ENCODE data around the gene CHI3L2. TPM values are rescaled to one million over a fixed set of nuclear protein-coding genes. Genes with fewer than 3 reads are reported as not detected.

Gene CHI3L2
- total RNA-seq, 2 donors from 2014 or later, result 2.2 to 5.9 TPM

DNA sequence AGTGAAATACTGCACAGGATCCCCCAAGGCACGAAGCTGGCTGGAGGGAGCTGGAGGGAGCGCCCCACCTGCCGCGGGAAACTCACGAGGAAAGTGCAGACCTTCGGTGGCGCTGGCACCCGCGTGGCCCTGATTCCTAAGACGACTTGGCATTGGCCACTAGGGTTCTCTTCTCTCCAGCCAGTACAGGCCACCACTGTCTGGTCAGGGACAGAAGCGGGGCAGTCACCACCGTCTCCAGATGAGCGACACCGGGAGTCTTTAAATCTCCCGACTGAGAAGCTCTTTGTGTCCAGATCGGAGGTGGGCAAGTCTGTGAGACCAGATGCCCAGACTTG is 43.9 kb downstream of the CHI3L2 start:
- Histone ChIP-seq H3K4me1 (ENCODE audit: control insufficient read depth in 1 of 2, low read depth in 2 of 2) (no peaks in the 10 kb centered on the region), H3K27me3 (replicated peaks; ENCODE audit: insufficient read depth) (peaks cover 3% of the 10 kb centered on the region), H3K36me3 (no peaks in the 10 kb centered on the region), H3K27ac (no peak overlapping the region), H3K4me3 (no peak overlapping the region), H3K9me3 (no peaks in the 10 kb centered on the region)
- no peak for DNase-seq (ENCODE audit: low spot score)
- TF ChIP-seq, protein P1, sequence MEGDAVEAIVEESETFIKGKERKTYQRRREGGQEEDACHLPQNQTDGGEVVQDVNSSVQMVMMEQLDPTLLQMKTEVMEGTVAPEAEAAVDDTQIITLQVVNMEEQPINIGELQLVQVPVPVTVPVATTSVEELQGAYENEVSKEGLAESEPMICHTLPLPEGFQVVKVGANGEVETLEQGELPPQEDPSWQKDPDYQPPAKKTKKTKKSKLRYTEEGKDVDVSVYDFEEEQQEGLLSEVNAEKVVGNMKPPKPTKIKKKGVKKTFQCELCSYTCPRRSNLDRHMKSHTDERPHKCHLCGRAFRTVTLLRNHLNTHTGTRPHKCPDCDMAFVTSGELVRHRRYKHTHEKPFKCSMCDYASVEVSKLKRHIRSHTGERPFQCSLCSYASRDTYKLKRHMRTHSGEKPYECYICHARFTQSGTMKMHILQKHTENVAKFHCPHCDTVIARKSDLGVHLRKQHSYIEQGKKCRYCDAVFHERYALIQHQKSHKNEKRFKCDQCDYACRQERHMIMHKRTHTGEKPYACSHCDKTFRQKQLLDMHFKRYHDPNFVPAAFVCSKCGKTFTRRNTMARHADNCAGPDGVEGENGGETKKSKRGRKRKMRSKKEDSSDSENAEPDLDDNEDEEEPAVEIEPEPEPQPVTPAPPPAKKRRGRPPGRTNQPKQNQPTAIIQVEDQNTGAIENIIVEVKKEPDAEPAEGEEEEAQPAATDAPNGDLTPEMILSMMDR (IDR thresholded peaks at IDR 0.05), result no peak
- no peak for ATAC-seq (ENCODE audit: insufficient number of reproducible peaks, low FRiP score, low read depth)

DNA sequence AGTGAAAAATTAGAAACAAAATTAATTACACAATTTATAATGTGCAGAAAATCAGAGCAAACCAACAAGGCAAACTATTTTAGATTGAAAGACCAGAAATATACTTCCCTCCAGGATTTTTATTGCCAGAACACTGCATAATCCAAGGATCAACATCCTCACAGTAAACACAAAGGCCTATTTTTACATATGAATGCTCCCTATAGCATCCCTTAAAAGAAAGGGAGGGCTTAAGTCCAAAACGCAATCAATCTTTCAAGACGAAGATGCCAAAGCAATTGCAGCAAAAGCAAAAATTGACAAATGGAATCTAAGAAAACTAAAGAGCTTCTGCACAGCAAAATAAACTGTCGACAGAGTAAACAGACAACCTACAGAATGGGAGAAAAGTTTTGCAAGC is 44.6 kb downstream of the CHI3L2 start:
- H3K27ac ChIP-seq, result no peak overlapping the region
- ATAC-seq (ENCODE audit: insufficient number of reproducible peaks, low FRiP score, low read depth), result no peak
- TF ChIP-seq, protein P1 (IDR thresholded peaks at IDR 0.05), result no peak
- no peaks in the 10 kb centered on the region for H3K4me1 ChIP-seq (ENCODE audit: control insufficient read depth in 1 of 2, low read depth in 2 of 2)
- peaks cover 3% of the 10 kb centered on the region for H3K27me3 ChIP-seq (replicated peaks; ENCODE audit: insufficient read depth)
- no peak for DNase-seq (ENCODE audit: low spot score)
- no peaks in the 10 kb centered on the region for H3K9me3 ChIP-seq
- no peaks in the 10 kb centered on the region for H3K36me3 ChIP-seq
- H3K4me3 ChIP-seq, result no peak overlapping the region

DNA sequence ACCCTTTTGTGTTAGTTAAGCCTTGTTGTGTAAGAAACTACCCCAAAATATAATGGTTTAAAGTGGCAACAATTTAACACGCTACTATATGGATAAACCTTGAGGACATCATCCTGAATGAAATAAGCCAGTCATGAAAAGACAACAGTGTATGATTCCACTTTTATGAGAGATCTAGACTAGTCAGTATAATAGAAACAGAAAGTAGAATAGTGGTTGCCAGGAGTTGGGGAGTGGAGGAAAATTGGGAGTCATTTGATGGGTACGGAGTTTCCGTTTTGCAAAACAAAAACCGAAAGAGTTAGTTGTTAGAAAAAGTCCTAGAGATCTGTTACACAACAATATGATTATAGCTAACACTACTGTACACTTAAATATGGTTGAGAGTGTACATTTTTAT is 47.1 kb downstream of the CHI3L2 start:
- H3K27me3 ChIP-seq (replicated peaks; ENCODE audit: insufficient read depth), result peaks cover 3% of the 10 kb centered on the region
- no peak for DNase-seq (ENCODE audit: low spot score)
- no peaks in the 10 kb centered on the region for H3K36me3 ChIP-seq
- H3K27ac ChIP-seq, result no peak overlapping the region
- TF ChIP-seq, protein P1 (IDR thresholded peaks at IDR 0.05), result no peak
- no peak overlapping the region for H3K4me3 ChIP-seq
- no peaks in the 10 kb centered on the region for H3K4me1 ChIP-seq (ENCODE audit: control insufficient read depth in 1 of 2, low read depth in 2 of 2)
- no peak for ATAC-seq (ENCODE audit: insufficient number of reproducible peaks, low FRiP score, low read depth)
- H3K9me3 ChIP-seq, result no peaks in the 10 kb centered on the region

DNA sequence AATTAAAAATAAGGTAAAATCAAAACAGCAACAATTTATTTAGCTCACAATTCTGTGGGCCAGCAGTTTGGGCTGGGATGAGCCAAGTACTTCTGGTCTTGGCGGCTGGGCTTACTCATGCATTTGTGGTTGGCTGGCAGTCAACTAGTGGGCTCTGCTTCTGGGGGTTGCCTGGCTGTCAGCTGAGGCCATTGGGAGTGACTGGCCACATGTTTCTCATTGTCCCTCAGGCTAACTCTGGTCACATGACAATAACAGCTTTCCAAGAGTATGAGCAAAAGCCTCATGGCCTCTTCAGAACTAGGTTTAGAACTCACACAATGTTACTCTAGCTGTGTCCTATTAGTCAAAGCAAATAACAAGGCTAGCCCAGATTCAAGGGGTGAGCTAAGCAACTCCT is 47.6 kb downstream of the CHI3L2 start:
- H3K9me3 ChIP-seq, result no peaks in the 10 kb centered on the region
- DNase-seq (ENCODE audit: low spot score), result no peak
- H3K27me3 ChIP-seq (replicated peaks; ENCODE audit: insufficient read depth), result peaks cover 3% of the 10 kb centered on the region
- no peaks in the 10 kb centered on the region for H3K4me1 ChIP-seq (ENCODE audit: control insufficient read depth in 1 of 2, low read depth in 2 of 2)
- no peak overlapping the region for H3K27ac ChIP-seq
- H3K4me3 ChIP-seq, result no peak overlapping the region
- ATAC-seq (ENCODE audit: insufficient number of reproducible peaks, low FRiP score, low read depth), result no peak
- TF ChIP-seq, protein P1 (IDR thresholded peaks at IDR 0.05), result no peak
- no peaks in the 10 kb centered on the region for H3K36me3 ChIP-seq

DNA sequence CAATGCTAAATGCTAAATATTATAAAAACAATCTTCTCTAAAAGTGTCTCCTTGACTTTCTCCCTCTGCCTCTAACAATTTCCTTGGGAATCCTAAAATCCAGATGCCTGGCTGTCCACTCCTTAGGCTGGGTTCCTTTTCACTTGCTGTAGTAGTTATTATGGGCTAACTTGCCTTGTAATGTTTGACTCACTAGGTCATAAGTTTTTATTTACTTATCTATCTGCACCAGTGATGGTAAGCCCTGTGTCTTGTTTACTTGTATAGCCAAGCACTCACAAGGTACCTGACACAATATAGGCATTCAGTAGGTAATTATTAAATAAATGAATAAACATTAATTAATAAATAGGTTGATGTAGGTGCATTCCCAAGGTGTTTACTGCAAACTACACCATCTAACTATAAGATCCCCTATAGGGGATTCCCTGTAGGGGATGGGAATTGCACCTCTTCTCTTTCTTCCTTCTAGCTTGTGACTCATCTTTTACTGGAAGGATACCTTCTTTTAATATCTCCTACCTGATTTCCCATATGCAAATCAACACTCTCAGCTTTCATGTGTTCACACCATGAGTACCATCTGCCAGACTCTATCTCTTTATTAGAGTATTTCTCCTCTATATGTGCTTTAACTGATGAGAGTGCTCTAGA is 48.4 kb downstream of the CHI3L2 start:
- no peaks in the 10 kb centered on the region for H3K4me1 ChIP-seq (ENCODE audit: control insufficient read depth in 1 of 2, low read depth in 2 of 2)
- DNase-seq (ENCODE audit: low spot score) (no peak), ATAC-seq (ENCODE audit: insufficient number of reproducible peaks, low FRiP score, low read depth) (no peak)
- no peaks in the 10 kb centered on the region for H3K36me3 ChIP-seq
- no peak overlapping the region for H3K27ac ChIP-seq
- no peaks in the 10 kb centered on the region for H3K9me3 ChIP-seq
- H3K27me3 ChIP-seq (replicated peaks; ENCODE audit: insufficient read depth), result peaks cover under 1% of the 10 kb centered on the region
- TF ChIP-seq, protein P1 (IDR thresholded peaks at IDR 0.05), result no peak
- H3K4me3 ChIP-seq, result no peak overlapping the region
